HEK293T (cell line): ENCODE data around the gene SNED1.

ENCODE experiments used
- BHLHE40 ChIP-seq: fragments of 450-650 bp; IDR thresholded peaks from 2 replicates; pipeline ENCODE4 v1.6.1; 2016; ENCODE audit warnings: mild to moderate bottlenecking, moderate library complexity, borderline replicate concordance
- ELF4 ChIP-seq: fragments of 450-650 bp; IDR thresholded peaks from 2 replicates; pipeline ENCODE4 v1.6.1; 2017; ENCODE audit warnings: antibody characterized with exemption

- TF ChIP-seq ELF4 (no peak), BHLHE40 (no peak)
Measured at GRCh38 chr2:241020629-241021190, 22.3 kb downstream of the SNED1 start.
